B cell (primary cell): Measurements from ENCODE around the gene CRAMP1. TPM values are rescaled to one million over a fixed set of nuclear protein-coding genes. Genes with fewer than 3 reads are reported as not detected.

Experiments
- ATAC-seq: fragments of 200-7000 bp; cut with Tn5 transposase; one replicate; pipeline ENCODE4 v1.10.0; 2021; ENCODE audit warnings: low read depth, mild to moderate bottlenecking, moderate number of reproducible peaks, moderate library complexity
- CTCF ChIA-PET: fragments of 350-600 bp; sonication (Branson Sonifier 250); formaldehyde crosslinking; loops from one replicate; lab custom pipeline; 2021; ENCODE audit warnings: antibody characterized with exemption, inconsistent platforms; lab: Charles Lee
- POLR2A ChIA-PET: fragments of 350-600 bp; sonication (Branson Sonifier 250); formaldehyde crosslinking; loops from one replicate; lab custom pipeline; 2021; ENCODE audit warnings: antibody characterized with exemption; lab: Charles Lee
- DNase-seq: peaks from one replicate; pipeline ENCODE4 v3.0.0; 2013
- H2AFZ ChIP-seq: 2 replicates; pipeline ENCODE4 v1.6.1; 2012; ENCODE audit warnings: mild to moderate bottlenecking, low read depth, low read length; ENCODE audit not compliant: insufficient read depth, poor library complexity, severe bottlenecking
- H3K27ac ChIP-seq, 2 donors: 1 replicate in 1 of 2; 2 replicates in 1 of 2; pipeline ENCODE4 v1.5.1; 2012 to 2013; ENCODE audit warnings: low read length in 2 of 2, mild to moderate bottlenecking in 2 of 2, moderate library complexity in 1 of 2
- H3K27me3 ChIP-seq, 4 experiments: fragments of 200-600 bp in 1 of 4; sonication (generic) in 1 of 4; replicated peaks in 1 of 4; 1 replicate in 2 of 4; 2 replicates in 2 of 4; pipeline versions ENCODE4 v1.6.1 to v1.7.0; 2013 to 2016; ENCODE audit warnings: low read length in 3 of 4, mild to moderate bottlenecking in 2 of 4, mixed read lengths in 1 of 4, moderate library complexity in 1 of 4; ENCODE audit not compliant: insufficient read depth in 4 of 4, control insufficient read depth in 3 of 4; ENCODE audit errors: control extremely low read depth in 1 of 4
- H3K36me3 ChIP-seq, 2 experiments: replicated peaks in 1 of 2; 1 replicate in 1 of 2; 2 replicates in 1 of 2; pipeline versions ENCODE4 v1.6.1 to v1.7.1; 2013; ENCODE audit warnings: low read length in 1 of 2; ENCODE audit not compliant: insufficient read depth in 2 of 2, control insufficient read depth in 1 of 2; ENCODE audit errors: control extremely low read depth in 1 of 2, extremely low read depth in 1 of 2
- H3K4me1 ChIP-seq, 2 donors: fragments of 200-600 bp in 1 of 2; sonication (generic) in 1 of 2; 1 replicate in 1 of 2; 2 replicates in 1 of 2; pipeline versions ENCODE4 v1.5.1 to v1.6.1; 2013 to 2017; ENCODE audit warnings: low read length in 2 of 2; ENCODE audit not compliant: control insufficient read depth in 2 of 2, insufficient read depth in 2 of 2
- H3K4me2 ChIP-seq: replicated peaks from 2 replicates; pipeline ENCODE3; 2012; ENCODE audit warnings: mild to moderate bottlenecking, low read depth, low read length; ENCODE audit not compliant: poor library complexity, severe bottlenecking
- H3K4me3 ChIP-seq, 5 experiments: fragments of 200-600 bp in 1 of 5; sonication (generic) in 1 of 5; 1 replicate in 3 of 5; 2 replicates in 2 of 5; pipeline versions ENCODE4 v1.5.1 to v1.7.0; 2011 to 2016; ENCODE audit warnings: low read length in 4 of 5, mild to moderate bottlenecking in 4 of 5, low read depth in 2 of 5, control low read depth in 1 of 5, moderate library complexity in 1 of 5; ENCODE audit not compliant: insufficient read depth in 1 of 5; ENCODE audit errors: control extremely low read depth in 1 of 5, extremely low read depth in 1 of 5
- H3K79me2 ChIP-seq: fragments of 200-600 bp; sonication (generic); one replicate; pipeline ENCODE4 v1.6.0; 2016; ENCODE audit warnings: low read length; ENCODE audit not compliant: control insufficient read depth, insufficient read depth
- H3K9ac ChIP-seq: fragments of 200-600 bp; sonication (generic); 2 replicates; pipeline ENCODE4 v1.6.1; 2017; ENCODE audit warnings: mild to moderate bottlenecking, low read length, moderate library complexity
- H3K9me3 ChIP-seq, 3 donors: one replicate each; pipeline versions ENCODE4 v1.6.1 to v1.7.1; 2013; ENCODE audit warnings: low read length in 2 of 3; ENCODE audit not compliant: control insufficient read depth in 2 of 3, insufficient read depth in 1 of 3; ENCODE audit errors: control extremely low read depth in 1 of 3
- H4K20me1 ChIP-seq: 2 replicates; pipeline ENCODE4 v1.6.0; 2012; ENCODE audit warnings: mild to moderate bottlenecking, low read length; ENCODE audit not compliant: insufficient read depth, control insufficient read depth, poor library complexity, severe bottlenecking
- H3K27ac Mint-ChIP-seq: one replicate; pipeline ENCODE4 v1.8.0; 2021; ENCODE audit warnings: mixed read lengths
- H3K27me3 Mint-ChIP-seq: one replicate; pipeline ENCODE4 v1.8.0; 2021; ENCODE audit warnings: mixed read lengths
- H3K4me1 Mint-ChIP-seq: one replicate; pipeline ENCODE4 v1.8.0; 2021; ENCODE audit warnings: mixed read lengths
- H3K4me3 Mint-ChIP-seq: one replicate; pipeline ENCODE4 v1.8.0; 2021; ENCODE audit warnings: mixed read lengths
- H3K9me3 Mint-ChIP-seq: one replicate; pipeline ENCODE4 v1.8.0; 2022; ENCODE audit warnings: mixed read lengths; ENCODE audit not compliant: insufficient read depth
- EZH2 ChIP-seq: IDR thresholded peaks from 2 replicates; pipeline ENCODE4 v1.6.1; 2012; ENCODE audit warnings: borderline replicate concordance, low read depth, mild to moderate bottlenecking, moderate library complexity, low read length; ENCODE audit not compliant: insufficient read depth, poor library complexity, severe bottlenecking
- WGBS: methylation state at CpG from one replicate; pipeline ENCODE4 v1.1.5; 2013; ENCODE audit warnings: missing lambda C conversion rate; ENCODE audit not compliant: insufficient coverage; 5-methylcytosine and 5-hydroxymethylcytosine counted together
- intact Hi-C: fragments of 100-400 bp; cut with micrococcal nuclease; formaldehyde crosslinking; loops from one replicate; pipeline ENCODE4 v1.10.0; 2022
- polyA plus RNA-seq: library from polyadenylated mRNA; depleted of rRNA; stranded (reverse); fragments of >200 nt; gene quantifications from 2 replicates; pipeline ENCODE4 v1.2.3, GENCODE V29; 2012
- total RNA-seq, 2 donors: library from RNA; stranded (reverse); fragments of 120-200 nt in 1 of 2; gene quantifications; 1 replicate in 1 of 2; 2 replicates in 1 of 2; pipeline versions ENCODE4 v1.2.3 to v1.2.4, GENCODE V29; 2013 to 2022
- TF ChIP-seq, protein P1 (sequence below): fragments of 200-600 bp; IDR thresholded peaks from one replicate; pipeline ENCODE4 v1.8.0; 2022; ENCODE audit warnings: antibody characterized with exemption, mild to moderate bottlenecking

The CRAMP1 gene
- total and polyA plus RNA-seq, 2 donors (not counting 1 experiment from before 2014, with no cell fraction given) = 21.0 to 33.9 TPM

DNA sequence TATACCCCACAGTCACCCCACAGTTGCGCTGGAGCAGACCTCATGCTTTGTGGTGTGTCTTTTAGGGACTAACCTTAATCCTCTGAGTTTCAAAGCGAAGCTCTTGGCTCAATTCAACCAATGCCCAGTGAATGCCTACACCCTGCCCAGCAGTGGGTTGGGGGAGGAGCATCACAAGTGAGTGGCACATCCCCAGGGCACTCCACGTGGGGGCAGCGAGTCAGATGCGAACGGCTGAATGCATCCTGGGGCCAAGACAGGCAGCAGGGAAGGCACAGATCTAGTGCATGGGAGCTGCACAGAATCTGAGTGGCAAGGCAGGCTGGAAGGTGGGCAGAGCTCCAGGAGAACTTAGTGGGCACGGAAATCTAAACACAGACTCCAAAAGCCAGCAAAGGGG is 39.5 kb upstream of the CRAMP1 start:
- Histone ChIP-seq H3K36me3 (peaks cover 0 to 3% of the 10 kb centered on the region in 2 experiments), H3K9me3 (no peaks in the 10 kb centered on the region), H3K4me1 (no peaks in the 10 kb centered on the region), H3K9ac (no peak overlapping the region), H3K4me3 (no peak overlapping the region), H2AFZ (no peak overlapping the region), H3K27me3 (no peaks in the 10 kb centered on the region), H3K4me2 (no peak overlapping the region), H3K79me2 (no peaks in the 10 kb centered on the region), H3K27ac (no peak overlapping the region), H4K20me1 (no peaks in the 10 kb centered on the region)
- no peak overlapping the region for H3K4me3 Mint-ChIP-seq
- CTCF ChIA-PET = no interaction called here
- H3K9me3 Mint-ChIP-seq = peaks cover 2% of the 10 kb centered on the region
- intact Hi-C loops = no loop called here
- POLR2A ChIA-PET = no interaction called here
- H3K4me1 Mint-ChIP-seq = no peaks in the 10 kb centered on the region
- no peaks in the 10 kb centered on the region for H3K27me3 Mint-ChIP-seq
- TF ChIP-seq, protein P1, sequence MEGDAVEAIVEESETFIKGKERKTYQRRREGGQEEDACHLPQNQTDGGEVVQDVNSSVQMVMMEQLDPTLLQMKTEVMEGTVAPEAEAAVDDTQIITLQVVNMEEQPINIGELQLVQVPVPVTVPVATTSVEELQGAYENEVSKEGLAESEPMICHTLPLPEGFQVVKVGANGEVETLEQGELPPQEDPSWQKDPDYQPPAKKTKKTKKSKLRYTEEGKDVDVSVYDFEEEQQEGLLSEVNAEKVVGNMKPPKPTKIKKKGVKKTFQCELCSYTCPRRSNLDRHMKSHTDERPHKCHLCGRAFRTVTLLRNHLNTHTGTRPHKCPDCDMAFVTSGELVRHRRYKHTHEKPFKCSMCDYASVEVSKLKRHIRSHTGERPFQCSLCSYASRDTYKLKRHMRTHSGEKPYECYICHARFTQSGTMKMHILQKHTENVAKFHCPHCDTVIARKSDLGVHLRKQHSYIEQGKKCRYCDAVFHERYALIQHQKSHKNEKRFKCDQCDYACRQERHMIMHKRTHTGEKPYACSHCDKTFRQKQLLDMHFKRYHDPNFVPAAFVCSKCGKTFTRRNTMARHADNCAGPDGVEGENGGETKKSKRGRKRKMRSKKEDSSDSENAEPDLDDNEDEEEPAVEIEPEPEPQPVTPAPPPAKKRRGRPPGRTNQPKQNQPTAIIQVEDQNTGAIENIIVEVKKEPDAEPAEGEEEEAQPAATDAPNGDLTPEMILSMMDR = no peak
- TF ChIP-seq EZH2 = no peak
- ATAC-seq = no peak
- WGBS = 72% methylated on average over 5 of the region's 7 CpGs
- H3K27ac Mint-ChIP-seq = no peak overlapping the region
- no peak for DNase-seq

- Histone ChIP-seq H3K9ac (no peak overlapping the region), H4K20me1 (no peaks in the 10 kb centered on the region), H3K4me3 (no peak overlapping the region), H3K9me3 (no peaks in the 10 kb centered on the region), H2AFZ (no peak overlapping the region), H3K79me2 (no peaks in the 10 kb centered on the region), H3K27me3 (no peaks in the 10 kb centered on the region), H3K27ac (no peak overlapping the region), H3K36me3 (peaks cover 0 to 3% of the 10 kb centered on the region in 2 experiments), H3K4me2 (no peak overlapping the region), H3K4me1 (no peaks in the 10 kb centered on the region)
- Mint-ChIP-seq H3K9me3 (peaks cover 2% of the 10 kb centered on the region), H3K4me3 (no peak overlapping the region), H3K27ac (no peak overlapping the region), H3K27me3 (no peaks in the 10 kb centered on the region), H3K4me1 (no peaks in the 10 kb centered on the region)
- ATAC-seq = no peak
- DNase-seq = no peak
- TF ChIP-seq, protein P1 = no peak
- TF ChIP-seq EZH2 = no peak
- WGBS = 89% methylated on average over 5 of the region's 5 CpGs
- intact Hi-C loops = no loop called here
- ChIA-PET POLR2A (no interaction called here), CTCF (interaction anchor here (1.3 kb wide), 1 partner anchor 30 kb away, joined by 3 read pairs; no protein-coding TSS in a partner anchor)
Measured at GRCh38 chr16:1573301-1573700, 38.9 kb upstream of the CRAMP1 start.
